AML-193 (cell line): ENCODE measurements around the gene RAD51B.

ENCODE experiments used
- DNase-seq, 2 experiments: peaks; one replicate each; lab custom pipeline; 2025; lab: John Stamatoyannopoulos, UW

RAD51B gene

GRCh38 chr14:68464711-68465110 lies 645.1 kb downstream of the RAD51B start:
- DNase-seq, result no peak

DNA sequence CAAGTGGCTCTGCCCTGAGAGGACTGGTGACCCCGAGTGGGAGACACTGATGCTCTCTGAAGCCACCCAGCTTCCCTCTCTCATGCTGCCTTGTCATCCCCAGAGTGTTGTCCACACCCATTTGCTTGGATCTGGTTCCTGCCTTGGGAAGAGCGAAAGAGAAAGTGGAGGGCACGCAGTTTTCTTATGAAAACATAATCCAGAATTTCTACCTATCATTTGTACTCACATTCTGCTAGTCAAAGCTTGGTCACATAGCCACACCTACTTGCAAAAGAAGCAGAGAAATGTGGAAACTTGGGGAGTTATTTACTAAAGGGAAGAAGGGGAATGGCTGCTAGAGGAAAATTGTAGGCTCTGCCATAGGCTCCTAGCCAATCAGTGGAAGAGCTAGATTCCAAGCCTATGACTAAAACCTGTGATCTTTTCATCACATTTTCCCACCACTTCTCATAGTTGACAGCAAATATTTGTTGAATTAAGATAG lies 647.0 kb downstream of the RAD51B start:
- DNase-seq, result no peak

DNA sequence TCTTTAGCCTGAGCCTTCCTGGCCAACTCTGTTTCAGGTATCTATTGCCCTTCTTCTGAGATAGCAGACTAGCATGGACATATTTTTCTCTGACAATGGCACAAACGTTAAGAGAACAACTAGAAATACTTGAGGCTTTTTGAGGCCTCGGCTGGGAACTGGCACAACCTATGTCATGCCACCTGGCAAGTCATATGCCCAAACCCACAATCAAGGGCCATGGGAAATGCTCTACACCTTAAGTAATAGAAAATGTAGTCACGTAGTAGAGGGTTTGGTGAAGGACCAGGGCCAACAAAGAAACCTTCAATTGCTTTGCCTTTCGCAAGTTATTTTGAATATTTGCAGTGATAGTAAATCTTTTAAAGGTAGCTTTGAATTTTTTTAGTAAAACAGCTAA lies 647.8 kb downstream of the RAD51B start:
- DNase-seq, result no peak

DNA sequence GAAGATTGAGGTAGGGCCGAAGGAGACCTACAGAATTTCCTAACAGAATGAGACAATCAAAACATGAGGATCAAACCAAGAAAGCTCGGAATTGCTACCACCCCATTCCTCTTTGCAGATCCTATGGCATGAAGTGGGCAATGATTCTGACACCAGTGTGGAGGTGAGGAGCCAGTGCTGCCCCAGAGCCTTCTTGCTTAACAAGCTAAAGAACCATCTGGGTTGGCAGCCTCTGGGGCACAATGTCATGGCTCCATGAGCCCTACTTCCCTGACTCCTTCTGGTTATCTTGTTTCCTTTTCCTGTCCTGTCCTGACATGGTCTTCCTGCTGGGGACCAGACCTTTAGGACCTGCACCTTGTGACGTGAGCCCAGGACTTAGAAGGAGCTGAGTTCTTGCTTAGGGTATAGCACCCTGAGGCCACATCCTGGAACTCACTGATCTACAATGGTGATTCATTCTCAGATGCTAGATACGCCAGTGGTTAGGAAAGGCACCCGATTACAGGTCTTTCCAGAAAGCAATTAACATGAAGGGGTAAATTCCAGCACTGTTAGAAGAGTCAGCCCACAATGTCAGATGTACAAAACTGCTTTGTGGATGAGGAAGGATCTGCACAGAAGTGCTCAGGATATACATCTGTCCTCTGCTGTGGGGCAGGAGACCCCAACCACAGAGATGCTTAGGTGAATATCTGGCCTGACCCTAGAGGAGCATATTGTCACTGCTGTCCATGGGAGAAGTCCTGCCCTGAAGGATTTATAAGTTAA lies 649.0 kb downstream of the RAD51B start:
- DNase-seq, result no peak

GRCh38 chr14:68469208-68469713 lies 649.7 kb downstream of the RAD51B start:
- no peak for DNase-seq

- DNase-seq, result no peak
These were observed 650.8 kb downstream of the RAD51B start for GRCh38 chr14:68470361-68470760.

DNA sequence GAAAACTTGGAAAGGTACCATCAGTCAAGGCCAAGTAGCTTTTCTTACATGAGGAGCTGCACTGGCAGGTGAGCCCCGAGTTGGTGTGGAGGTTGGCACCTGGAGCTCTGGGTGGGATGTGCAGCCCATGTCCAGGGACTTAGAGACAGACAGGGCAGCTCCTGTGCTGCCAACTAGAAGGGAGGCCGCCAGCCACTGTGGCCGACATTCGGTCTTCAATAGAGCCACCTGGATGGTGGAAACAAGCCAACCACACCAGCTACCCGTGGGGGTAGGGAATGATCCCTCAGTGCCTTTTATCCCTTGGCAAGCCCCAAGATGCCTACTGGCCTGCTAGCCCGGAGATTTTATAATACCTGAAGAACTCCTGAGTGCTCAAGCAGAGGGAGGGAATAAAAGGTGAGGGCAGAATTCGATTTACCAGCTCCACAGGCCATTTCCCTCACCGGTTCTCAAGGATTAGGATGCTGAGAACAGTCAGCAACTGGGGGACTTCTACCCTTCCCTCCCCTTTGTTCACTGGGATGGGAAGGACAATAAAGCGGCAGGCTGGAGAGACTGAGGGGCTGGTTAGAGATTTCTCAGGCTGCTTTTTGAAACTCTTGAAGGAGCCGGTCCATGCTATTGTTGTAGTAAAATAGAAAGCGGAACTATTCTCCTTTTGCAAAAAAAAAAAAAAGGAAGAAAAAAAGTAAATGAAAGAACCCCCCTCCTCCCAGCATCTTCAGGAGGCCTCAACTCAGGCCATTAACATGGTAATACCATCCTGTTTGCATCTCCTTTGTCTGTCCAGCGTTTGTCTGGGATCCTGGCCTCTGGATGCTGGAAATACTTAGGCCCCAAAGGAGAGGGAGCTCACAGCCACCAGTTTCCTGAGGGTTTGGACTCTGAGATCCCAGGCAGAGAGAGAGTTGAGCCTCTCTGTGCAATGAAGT lies 651.7 kb downstream of the RAD51B start:
- no peak for DNase-seq

- DNase-seq, result no peak
These were observed 652.5 kb downstream of the RAD51B start for GRCh38 chr14:68471964-68472508.

GRCh38 chr14:68473069-68473468 lies 653.5 kb downstream of the RAD51B start:
- DNase-seq, result no peak

- no peak for DNase-seq
These were observed 654.2 kb downstream of the RAD51B start for GRCh38 chr14:68473794-68474193.

GRCh38 chr14:68474741-68475140 lies 655.2 kb downstream of the RAD51B start:
- DNase-seq, result no peak

DNA sequence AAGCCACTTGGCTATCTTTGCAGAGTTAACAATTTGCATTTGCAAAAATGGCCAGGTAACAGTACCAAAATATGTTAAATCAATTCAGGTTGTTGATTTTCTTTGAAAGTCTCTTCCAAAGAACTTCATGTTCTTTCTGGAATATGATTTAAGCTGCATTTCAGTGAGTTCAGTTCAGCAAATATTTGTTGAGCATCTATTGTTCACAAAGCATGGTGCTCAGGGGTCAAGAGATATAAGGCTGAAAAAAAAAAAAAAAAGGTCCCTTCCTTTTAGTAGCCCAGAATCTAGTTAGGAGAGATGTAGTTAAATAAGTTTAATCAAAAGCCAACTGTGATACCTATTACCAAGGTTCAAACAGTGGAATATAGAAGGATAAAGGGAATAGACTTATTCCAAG lies 656.2 kb downstream of the RAD51B start:
- no peak for DNase-seq

- no peak for DNase-seq
These were observed 656.9 kb downstream of the RAD51B start for GRCh38 chr14:68476212-68477109.

DNA sequence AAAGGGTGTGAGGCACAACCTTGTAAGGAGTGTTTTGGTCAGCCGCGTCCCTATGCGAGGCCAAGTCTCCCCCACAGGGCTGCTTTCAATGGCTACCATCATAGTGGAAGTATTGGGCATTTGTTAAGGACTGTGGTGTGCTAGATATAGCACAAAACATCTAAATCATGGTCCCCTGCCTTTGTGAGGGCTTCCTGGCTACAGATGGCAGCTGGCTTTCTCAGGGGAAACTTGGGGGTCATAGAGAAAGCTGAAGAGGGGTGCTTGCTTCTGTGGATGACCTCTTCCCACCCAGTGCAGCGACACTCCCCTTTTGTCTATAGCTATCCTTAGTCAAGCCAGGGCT lies 657.5 kb downstream of the RAD51B start:
- no peak for DNase-seq

- DNase-seq, result no peak
These were observed 658.0 kb downstream of the RAD51B start for GRCh38 chr14:68477461-68478085.

DNA sequence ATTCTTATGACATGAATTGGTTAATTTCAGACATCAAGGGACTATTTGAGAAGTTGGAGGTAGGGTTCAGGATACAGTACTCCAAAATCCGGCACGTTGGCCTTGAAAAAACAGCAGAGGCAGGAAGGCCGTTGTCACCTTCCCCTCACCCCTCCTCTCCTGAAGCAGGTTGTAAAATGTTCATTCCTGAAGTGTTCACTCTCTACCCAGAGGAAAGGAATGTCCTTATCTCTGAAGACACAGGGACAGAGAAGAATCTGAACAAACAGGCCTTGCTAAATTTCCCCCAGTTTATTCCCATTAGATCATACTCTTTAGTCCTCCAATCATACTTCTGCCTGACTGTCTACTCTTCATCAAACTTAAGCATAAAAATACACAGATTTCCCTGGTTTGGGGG lies 659.7 kb downstream of the RAD51B start:
- no peak for DNase-seq

GRCh38 chr14:68482018-68482417 lies 662.4 kb downstream of the RAD51B start:
- DNase-seq, result no peak

GRCh38 chr14:68482772-68483395 lies 663.3 kb downstream of the RAD51B start:
- no peak for DNase-seq

GRCh38 chr14:68486033-68486732 lies 666.6 kb downstream of the RAD51B start:
- DNase-seq, result no peak

DNA sequence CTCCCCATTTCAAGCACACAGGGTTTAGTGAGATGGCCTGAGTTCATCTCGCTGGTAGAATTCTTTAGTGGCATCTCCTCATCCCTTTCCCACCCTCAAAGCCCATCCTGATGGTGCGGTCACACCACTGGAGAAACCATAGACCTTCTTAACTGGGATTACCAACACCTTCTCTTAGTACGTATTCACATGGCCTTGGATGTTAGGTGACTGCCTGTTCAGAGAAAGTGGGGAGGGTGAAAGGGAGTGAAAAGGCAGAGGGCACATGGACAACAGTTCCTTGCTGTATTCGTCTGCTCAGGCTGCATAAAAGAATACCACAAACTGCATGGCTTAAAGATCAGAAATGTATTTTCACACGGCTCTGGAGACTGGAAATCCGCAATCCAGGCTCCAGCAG lies 667.2 kb downstream of the RAD51B start:
- no peak for DNase-seq
